Measurements from ENCODE around the gene NOX3. TPM values are rescaled to one million over a fixed set of nuclear protein-coding genes. Genes with fewer than 3 reads are reported as not detected.

NOX3 gene
- total RNA-seq, 1 donor from 2014 or later: not detected

DNA sequence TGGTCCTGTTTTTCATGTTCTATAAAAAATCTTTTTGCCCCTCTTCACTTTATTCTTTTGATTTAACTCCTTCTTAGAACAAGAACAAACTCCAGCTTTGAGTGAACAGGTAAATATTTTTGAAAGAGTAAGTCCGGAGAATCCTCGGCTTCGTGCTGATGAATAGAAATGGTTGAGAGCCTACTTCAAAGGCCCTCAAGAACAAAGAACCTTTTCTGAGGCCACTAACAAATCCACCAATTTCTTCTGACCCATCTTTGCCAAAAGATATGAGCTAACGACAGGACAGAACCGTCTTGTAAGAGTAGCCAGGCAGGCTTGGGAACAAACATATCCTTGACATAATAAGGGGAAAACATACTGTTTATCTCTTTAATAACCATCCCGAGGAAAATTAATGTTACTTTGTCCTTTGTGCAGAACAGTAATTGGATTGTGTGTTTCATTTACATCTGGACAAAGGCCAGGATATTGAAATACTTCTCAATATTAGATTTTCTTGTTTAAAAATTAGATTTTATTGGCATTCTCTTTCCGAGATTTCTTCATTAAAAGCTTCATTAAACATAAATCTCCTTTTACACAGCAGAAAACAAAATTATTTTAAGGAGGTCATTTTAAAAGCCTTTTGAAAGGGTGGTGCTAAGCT is 52.9 kb downstream of the NOX3 start:
- DNase-seq (ENCODE audit: low read depth in 2 of 2): no peak

DNA sequence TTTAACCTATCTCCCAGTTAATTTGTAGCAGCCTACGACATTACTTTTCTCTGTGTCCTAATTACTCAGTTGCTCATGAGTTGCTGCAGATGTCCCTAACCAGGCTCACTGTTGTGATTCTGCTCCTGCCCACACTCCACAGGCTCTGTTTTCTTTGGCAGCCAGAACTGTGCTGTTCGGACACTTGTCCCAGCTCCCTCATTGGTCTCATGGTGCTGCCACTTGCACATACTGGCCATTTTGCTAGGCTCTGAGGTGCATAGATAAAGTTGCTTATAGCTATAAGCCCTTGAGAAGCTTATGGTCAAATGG is 55.0 kb downstream of the NOX3 start:
- no peak for DNase-seq (ENCODE audit: low read depth in 2 of 2)

DNA sequence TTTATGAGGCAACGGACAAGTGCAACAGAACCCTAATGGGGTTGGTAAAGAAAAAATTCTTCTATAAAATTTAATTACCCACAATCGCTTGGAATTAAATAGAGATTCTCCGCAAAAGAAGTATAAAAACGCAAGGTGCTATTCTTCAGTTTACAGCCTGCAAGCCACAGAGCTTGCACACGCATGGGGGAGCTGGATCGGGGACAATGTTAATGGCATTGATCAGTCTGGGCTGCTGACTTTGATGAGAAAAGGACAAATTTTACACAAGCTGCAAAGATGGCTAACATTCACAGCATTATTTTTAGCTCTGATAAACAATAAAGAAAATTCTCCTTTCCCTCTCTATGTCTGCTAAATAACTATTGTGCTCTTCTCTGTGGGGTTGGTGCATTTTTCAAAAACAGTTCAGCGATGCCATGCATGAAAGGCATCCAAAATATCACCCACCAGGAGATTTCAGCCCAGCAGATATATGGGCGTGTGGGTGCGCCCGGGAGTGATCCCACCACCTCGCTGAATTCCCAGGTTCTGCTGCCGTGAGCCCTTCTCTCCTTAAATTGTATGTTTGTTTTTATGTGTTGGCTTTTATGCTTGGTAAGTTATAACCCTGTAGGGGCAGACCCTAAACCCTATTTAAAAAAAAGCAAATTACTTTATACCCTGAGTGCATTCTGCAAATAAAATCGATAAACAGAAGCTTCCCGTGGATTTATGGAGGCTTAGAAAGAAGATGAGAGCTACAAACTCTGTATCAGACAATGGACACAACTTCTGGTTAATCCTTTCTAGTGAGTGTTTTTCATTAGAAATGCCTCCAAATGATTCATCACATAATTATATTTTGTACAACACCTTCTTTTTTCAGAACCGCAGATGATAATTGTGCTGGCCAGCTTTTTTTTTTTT is 55.6 kb downstream of the NOX3 start:
- DNase-seq (ENCODE audit: low read depth in 2 of 2): no peak

DNA sequence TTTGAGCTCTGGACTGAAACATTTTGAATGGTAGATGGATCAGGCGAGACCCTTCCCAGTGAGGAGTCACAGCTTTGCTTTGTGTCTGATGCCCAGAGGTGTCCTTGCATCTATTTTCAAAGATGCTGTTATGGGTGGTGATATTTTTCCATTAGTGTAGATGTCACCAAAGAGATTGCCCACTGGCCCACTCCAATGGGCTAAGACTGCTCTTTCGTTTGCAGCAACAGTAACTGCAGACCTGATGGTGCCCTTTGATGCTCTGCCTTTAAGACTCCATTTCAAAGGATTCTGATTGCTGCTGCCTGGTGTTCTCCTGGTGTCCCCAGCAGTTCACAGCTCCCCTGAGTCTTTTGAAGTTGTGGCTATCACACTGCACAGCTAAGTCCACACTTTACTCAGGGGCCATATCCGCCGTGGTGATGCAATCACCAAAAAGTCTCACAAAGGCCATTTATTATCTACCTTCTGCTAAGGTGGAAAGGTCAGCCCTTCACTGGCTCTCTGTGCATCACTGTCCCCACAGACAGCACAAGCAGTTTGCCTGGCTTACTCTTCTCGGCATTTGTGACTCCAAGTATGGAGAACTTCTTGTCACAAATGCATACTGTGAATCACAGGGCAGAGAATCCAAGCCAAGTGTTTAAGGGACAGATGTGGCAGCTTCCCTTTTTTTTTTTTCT is 56.4 kb downstream of the NOX3 start:
- no peak for DNase-seq (ENCODE audit: low read depth in 2 of 2)

DNA sequence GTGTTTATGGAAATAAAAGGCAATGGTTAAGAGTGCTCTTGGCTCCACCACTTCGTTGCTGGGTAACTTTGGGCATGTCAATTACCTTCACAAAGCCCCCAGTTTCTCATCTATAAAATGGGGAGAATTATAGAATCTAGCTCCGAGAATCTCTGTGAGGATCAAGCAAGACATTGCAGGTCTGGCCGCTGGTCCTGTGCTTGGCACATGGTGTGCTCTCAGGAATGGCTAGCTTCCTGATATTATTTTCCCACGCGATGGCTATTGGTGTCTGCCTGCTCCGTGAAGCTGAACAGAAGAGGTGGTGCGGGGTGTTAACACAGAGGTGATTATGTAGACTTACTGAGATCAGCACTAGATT is 57.0 kb downstream of the NOX3 start:
- DNase-seq (ENCODE audit: low read depth in 2 of 2): no peak

DNA sequence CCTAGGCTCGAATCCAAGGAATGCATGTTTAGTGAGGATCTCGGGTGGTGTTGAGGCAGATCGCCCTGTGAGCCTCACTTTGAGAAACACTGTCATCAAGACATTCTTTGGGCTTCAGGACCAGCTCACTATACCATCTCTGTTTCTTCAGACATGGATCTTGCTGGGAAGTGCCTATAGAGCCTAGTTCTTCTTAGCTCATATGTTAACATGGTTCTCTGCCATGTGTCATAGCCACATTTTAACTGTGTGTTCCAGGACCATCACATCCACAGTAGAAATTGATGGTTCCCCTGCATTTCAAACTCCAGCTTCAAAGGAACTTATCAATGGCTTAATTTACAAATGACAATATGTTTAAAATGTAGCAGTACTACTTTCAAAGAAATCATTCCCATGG is 57.4 kb downstream of the NOX3 start:
- no peak for DNase-seq (ENCODE audit: low read depth in 2 of 2)

DNA sequence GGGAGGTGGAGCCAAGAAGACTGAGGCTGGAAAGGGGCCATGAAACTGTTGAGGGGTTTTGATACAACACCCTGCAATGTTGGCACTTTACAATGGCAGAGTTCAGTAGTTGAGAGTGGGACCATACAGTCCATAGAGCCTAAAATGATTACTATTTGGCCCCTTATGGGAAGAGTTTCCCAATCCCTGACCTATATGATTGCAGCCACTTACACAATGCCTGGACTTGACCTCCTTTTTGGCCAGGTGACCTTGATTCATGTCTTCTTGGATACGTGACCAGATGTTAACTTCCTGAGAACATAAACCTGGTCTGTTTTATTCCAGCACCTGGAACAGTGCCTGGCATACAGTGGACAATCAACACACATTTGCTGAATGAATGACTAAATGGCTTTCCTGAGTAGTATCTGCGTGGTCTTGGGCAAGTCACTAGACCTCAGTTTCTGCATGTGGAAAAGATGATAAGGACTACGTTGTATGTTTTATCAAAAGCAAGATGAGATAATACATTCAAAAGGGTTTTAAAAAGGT is 58.4 kb downstream of the NOX3 start:
- no peak for DNase-seq (ENCODE audit: low read depth in 2 of 2)

DNA sequence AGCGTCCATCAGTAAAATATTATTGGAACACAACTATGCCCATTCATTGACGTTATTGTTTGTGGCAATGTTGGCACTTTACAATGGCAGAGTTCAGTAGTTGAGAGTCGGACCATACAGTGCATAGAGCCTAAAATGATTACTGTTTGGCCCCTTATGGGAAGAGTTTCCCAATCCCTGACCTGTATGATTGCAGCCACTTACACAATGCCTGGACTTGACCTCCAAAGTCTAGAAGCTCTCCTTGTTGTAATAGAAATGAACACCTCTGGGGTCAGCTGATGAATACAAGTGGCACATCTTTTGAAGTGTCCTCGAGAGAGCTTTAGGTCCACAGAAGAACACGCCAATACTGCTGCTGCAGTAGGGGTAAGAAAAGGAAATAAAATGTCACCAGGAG is 59.0 kb downstream of the NOX3 start:
- DNase-seq (ENCODE audit: low read depth in 2 of 2): no peak

DNA sequence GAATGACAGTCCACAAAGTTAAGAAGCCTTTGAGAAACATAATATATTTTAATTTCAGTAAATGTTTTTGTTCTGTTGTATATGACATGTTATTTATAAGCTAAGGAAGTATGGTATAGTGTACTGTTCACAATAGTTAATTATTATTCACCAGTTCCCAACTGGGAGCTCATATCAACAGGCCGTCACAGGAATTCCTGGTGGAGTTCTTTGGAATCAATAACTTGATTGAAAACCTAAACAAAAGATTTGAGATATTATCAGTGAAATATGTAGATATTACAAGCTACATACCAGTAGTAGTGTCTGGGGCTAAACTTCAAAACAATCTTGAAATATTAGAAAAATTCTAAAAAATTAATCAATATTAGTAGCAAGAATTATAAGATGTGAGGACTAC is 60.3 kb downstream of the NOX3 start:
- DNase-seq (ENCODE audit: low read depth in 2 of 2): no peak

DNA sequence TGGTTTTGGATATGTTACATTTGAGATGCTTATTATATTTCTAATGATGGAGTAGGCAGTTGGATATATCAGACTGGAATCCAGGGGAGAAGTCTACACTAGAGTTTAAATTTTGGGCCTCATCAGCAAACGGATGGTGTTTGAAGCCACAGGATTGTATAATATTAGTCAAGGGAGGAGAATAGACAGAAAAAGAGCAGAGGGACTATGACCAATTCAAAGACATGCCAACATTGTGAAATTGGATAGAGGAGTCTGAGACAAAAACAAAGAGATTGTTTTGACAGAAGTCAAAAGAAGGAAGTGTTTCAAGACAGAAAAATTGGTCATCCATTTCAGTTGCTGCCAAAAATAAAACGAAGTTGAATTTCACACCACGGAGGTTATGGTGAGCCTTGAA is 66.5 kb downstream of the NOX3 start:
- no peak for DNase-seq (ENCODE audit: low read depth in 2 of 2)

DNA sequence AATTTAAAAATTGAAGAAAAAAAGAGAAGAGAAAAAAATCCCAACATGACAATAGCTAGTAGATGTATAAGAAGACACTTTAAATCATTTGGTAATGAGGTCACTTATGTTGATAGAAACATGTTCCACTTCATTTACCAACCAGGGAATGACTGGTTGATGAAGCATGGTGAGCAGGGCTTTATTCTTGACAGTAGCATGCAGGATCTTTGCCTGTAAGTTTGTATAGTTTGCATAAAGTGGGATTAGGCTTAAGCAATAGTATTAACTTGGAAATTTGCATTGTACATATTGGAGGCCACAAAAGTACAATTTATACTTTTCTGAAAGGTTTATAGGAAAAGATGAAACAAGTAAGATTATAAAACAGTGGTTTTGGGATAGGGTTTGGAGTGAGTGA is 67.0 kb downstream of the NOX3 start:
- DNase-seq (ENCODE audit: low read depth in 2 of 2): no peak

DNA sequence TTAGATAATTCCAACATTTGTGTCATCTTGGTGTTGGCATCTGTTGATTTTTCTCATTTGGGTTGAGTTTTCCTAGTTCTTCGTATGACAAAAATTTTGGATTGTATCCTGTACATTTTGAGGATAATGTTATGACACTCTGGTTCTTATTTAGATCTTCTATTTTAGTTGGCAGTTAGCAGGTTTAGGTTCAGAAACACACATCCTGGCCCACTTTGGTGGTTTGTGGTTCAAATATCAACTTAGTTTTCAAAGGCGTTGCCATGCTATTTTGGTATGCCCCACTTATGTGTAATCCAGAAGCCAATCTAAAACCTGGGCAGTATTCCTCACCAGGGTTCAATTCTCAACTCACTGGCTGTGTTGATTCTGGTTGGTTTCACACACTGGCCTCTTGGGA is 68.2 kb downstream of the NOX3 start:
- DNase-seq (ENCODE audit: low read depth in 2 of 2): no peak

DNA sequence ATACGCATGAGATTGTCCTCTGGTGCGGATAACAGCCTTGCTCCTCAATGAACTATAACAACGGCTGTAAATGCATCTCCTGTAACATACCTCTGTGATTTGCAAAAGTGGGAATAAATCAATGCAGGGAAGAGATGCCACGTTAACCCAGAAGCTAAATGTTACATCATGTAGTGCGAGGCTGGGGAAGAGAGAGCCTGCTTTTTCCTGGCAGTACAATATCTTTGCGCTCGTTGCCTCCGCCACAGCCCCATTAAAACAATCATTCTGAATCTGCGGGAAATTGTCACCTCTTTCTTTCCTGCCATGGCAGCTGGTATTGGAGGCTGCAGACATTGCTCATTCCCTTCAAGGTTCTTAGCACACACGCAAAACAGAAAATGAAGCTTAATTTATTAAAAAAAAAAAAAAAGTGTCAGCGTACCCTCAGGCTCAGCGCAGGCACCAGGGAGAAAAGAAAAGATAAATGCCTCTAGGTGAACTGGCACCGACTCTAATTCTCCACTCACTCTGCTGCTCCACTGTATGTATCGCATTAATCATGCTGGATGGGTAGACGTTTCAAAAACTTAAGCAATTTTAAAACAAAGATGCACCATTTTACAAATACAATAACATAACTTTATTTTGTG is 71.2 kb downstream of the NOX3 start:
- no peak for DNase-seq (ENCODE audit: low read depth in 2 of 2)

DNA sequence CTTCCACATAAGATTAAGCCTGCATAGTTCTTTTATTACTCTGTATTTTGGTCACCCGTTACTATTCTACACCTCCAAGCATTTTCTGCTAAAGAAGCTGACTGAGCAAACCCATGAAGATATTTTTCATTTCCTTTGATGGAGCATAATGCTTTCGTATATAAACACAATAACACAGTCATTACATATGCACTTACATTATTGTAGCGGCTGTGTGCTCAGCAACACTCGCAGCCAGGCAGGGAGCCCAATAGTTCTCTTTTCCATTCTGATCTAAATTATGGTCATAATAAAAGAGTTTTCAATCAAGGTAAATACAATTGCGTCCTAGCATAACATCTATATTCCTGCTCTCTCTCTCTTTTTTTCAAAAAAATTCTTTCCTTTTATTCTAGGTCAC is 71.7 kb downstream of the NOX3 start:
- DNase-seq (ENCODE audit: low read depth in 2 of 2): no peak

DNA sequence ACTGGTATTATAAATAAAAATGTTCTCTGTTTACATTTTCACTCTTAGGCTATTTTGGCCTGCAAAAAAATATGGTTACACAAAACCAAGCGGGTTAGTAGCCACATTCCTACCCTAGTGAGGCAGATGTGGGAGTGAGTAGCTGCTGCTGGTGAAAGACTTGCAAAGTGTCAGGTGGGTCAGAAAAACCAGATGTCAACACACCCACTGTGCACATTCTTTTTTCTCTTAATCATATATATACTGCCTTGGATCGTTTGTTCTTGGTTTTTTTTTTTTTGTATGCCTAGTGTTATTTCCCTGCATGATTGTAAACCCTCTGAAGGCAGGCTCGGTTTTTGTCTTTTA is 73.3 kb downstream of the NOX3 start:
- no peak for DNase-seq (ENCODE audit: low read depth in 2 of 2)

DNA sequence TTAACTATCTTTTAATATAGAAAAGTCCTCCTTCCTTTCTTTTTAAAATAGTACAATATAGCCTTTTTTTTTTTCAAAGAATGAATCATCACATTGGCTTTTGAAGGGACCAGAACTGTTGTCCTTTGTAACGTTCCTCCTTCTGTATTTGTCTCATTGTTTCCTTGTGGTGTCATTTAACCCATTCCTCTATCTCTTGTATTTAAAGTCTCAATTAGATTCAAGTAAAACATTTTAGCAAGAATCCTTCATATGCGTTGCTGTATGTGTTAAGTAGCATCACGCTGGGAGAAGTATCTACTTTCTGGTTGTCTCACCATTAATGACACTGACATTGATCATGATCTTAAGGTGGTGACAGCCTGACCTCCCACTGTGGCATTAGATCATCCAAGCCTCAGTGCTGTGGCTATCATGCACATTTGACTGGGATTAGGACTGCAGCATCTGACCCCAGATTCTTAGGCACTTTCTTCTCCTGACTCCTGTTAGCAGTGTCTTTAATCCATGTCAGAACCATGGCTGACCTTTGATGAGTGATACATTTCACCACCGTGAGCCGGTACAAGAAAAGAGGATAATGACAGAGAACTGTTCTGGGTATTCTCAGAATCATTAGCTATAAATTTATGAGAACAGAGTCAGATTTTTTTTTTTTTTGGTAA is 73.8 kb downstream of the NOX3 start:
- DNase-seq (ENCODE audit: low read depth in 2 of 2): no peak

DNA sequence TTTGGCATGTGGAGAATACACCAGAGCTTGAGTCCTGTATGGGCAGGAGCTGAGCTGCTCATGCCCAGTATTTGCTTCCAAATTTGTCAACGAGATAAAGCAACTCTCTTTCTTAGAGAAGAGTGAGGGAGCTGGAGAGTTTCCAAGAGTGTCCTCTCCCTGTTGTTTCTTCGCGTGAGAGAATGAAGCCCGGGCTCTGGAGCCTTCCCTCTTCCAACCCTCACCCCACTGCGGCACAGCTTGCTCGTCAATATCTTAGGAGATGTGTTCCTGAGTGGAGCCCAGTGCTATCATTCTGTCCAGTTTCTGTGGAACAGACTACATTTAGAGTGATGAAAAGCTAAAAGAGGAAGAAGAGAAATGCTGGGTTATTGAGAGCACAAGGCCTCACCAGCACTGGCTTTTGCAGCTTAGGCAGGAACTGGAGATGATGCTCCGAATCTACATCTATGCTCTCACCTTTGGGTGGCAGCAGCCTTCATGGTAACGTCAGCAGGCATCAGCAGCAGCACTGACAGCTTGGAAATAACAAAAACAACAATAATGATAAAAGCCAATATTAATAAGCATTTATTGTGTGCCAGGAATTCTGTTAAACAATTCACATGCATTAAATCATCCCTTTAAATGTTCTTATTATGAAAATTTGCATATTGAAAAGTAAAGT is 74.8 kb downstream of the NOX3 start:
- DNase-seq (ENCODE audit: low read depth in 2 of 2): no peak

DNA sequence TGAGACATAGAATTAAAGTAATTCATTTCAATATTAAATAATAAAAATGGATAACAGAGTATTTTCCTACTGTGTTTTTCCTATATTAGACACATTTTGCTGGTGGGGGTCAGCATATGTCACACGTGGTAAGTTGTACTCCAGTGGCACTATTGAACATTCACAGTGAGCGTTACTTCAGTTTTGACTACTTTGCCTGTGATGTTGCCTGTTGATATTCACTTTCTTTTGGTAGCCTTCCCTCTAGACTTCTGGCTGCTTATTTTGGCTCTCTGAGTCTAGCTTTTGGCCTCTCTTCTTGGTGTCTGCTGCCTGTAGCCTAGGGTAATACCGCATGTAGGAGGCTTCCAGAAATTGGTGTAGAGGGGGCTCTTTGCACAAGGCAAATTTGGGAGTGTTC is 76.9 kb downstream of the NOX3 start:
- DNase-seq (ENCODE audit: low read depth in 2 of 2): no peak

DNA sequence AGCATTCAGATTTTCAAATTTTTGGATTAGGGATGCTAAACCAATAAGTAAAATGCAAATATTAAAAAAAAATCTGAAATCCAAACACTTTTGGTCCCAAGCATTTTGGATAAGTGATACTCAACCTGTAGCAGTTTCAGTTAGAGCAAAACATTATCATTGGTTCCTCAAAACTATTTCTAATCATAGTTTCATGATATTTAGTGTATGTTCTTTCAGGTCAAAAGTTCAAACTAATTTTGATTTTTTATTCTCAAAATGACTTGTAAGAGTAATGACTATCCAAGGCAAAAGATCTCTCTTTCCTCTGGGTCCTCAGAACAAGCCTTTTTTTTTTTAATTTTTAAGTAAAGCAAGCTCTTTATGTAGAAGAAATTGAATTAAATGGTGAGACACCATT is 77.4 kb downstream of the NOX3 start:
- no peak for DNase-seq (ENCODE audit: low read depth in 2 of 2)

DNA sequence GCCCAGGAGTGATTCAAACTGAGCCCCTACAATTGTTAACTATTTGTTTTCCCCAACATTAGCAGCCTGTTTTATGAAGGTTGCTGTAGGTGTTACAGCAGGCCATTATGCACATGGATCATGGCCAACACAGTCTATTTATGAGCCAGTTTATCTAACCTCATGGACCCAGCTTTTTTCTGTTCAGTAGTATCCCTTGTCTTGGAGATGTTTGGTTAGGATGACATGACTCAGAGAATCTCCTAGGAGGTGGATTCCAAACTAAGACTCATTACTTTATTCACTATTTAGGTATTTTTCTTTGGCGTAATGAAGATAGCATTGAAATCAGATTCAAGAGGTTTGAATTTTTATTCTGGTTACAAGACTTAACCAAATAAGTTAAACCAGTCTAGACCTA is 78.6 kb downstream of the NOX3 start:
- no peak for DNase-seq (ENCODE audit: low read depth in 2 of 2)

DNA sequence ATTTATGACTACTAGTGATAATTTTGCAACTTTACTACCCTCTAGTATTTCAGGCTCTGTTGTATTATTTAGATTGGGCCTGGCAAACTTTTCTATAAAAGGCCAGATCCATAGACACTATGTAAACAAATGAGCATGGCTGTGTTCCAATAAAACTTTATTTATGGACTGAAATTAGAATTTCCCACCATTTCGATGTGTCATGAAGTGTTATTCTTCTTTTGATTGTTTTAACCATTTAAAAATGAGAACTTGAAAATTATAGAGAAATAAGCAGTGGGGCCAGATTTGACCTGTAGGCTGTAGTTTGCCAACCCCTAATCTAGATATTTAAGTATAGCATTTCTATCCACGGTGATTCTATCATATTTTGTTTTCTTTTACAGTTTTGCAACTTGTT is 79.8 kb downstream of the NOX3 start:
- DNase-seq (ENCODE audit: low read depth in 2 of 2): no peak
